Naive thymus-derived CD4-positive, alpha-beta T cell (primary cell): ENCODE measurements around the gene PTPRN2. TPM values are rescaled to one million over a fixed set of nuclear protein-coding genes. Genes with fewer than 3 reads are reported as not detected.
"Not testable (repeated sequence)": the region's sequence is repeated elsewhere in the genome, so short reads cannot be mapped to it uniquely, and the experiment has no call there.

Experiments
- ATAC-seq: fragments of 150-1000 bp; cut with Tn5 transposase; 2 replicates; pipeline ENCODE4 v1.10.0; 2021; ENCODE audit warnings: mild to moderate bottlenecking, moderate library complexity
- CTCF ChIA-PET: fragments of 350-600 bp; sonication (Branson Sonifier 250); formaldehyde crosslinking; loops from one replicate; lab custom pipeline; 2021; ENCODE audit warnings: antibody characterized with exemption; lab: Charles Lee
- POLR2A ChIA-PET: fragments of 350-600 bp; sonication (Branson Sonifier 250); formaldehyde crosslinking; loops from one replicate; lab custom pipeline; 2021; ENCODE audit warnings: antibody characterized with exemption, inconsistent platforms; lab: Charles Lee
- DNase-seq, 9 donors: peaks; one replicate each; pipeline versions ENCODE4 v3.0.0 to v3.0.0-alpha.2; 2020 to 2022; ENCODE audit warnings: mixed read lengths in 1 of 9
- H3K27ac ChIP-seq: one replicate; pipeline ENCODE4 v1.7.0; 2013; ENCODE audit warnings: mild to moderate bottlenecking, low read depth, low read length, moderate library complexity
- H3K27me3 ChIP-seq, 2 donors: one replicate each; pipeline ENCODE4 v1.7.0; 2013; ENCODE audit warnings: low read length in 2 of 2, mild to moderate bottlenecking in 2 of 2, moderate library complexity in 2 of 2; ENCODE audit not compliant: control insufficient read depth in 2 of 2, insufficient read depth in 2 of 2
- H3K36me3 ChIP-seq, 3 experiments: 1 replicate in 2 of 3; 2 replicates in 1 of 3; pipeline ENCODE4 v1.7.0; 2013; ENCODE audit warnings: low read length in 3 of 3, mild to moderate bottlenecking in 3 of 3, moderate library complexity in 1 of 3; ENCODE audit not compliant: insufficient read depth in 3 of 3, control insufficient read depth in 2 of 3
- H3K4me1 ChIP-seq, 2 donors: one replicate each; pipeline ENCODE4 v1.7.0; 2013; ENCODE audit warnings: low read length in 2 of 2, mild to moderate bottlenecking in 2 of 2, moderate library complexity in 1 of 2; ENCODE audit not compliant: control insufficient read depth in 2 of 2, insufficient read depth in 2 of 2
- H3K4me3 ChIP-seq: 2 replicates; pipeline ENCODE4 v1.7.0; 2013; ENCODE audit warnings: mild to moderate bottlenecking, low read length
- H3K9me3 ChIP-seq, 3 experiments: 1 replicate in 2 of 3; 2 replicates in 1 of 3; pipeline ENCODE4 v1.7.0; 2013; ENCODE audit warnings: low read length in 3 of 3; ENCODE audit not compliant: control insufficient read depth in 2 of 3
- H3K27ac Mint-ChIP-seq, 9 donors: one replicate each; pipeline ENCODE4 v1.8.0; 2020 to 2022; ENCODE audit warnings: mixed read lengths in 9 of 9, mild to moderate bottlenecking in 8 of 9, moderate library complexity in 5 of 9, inconsistent platforms in 2 of 9
- H3K27me3 Mint-ChIP-seq, 5 donors: one replicate each; pipeline ENCODE4 v1.8.0; 2021 to 2022; ENCODE audit warnings: mixed read lengths in 5 of 5, mild to moderate bottlenecking in 1 of 5
- H3K36me3 Mint-ChIP-seq, 5 donors: one replicate each; pipeline ENCODE4 v1.8.0; 2020 to 2022; ENCODE audit warnings: mixed read lengths in 5 of 5, mild to moderate bottlenecking in 3 of 5, inconsistent platforms in 1 of 5
- H3K4me1 Mint-ChIP-seq, 7 donors: one replicate each; pipeline ENCODE4 v1.8.0; 2020 to 2022; ENCODE audit warnings: mixed read lengths in 7 of 7, mild to moderate bottlenecking in 3 of 7, inconsistent platforms in 1 of 7
- H3K4me3 Mint-ChIP-seq, 10 donors: one replicate each; pipeline ENCODE4 v1.8.0; 2020 to 2022; ENCODE audit warnings: mild to moderate bottlenecking in 10 of 10, mixed read lengths in 10 of 10, moderate library complexity in 6 of 10, inconsistent platforms in 2 of 10
- H3K9me3 Mint-ChIP-seq, 11 donors: one replicate each; pipeline ENCODE4 v1.8.0; 2020 to 2022; ENCODE audit warnings: mixed read lengths in 11 of 11, mild to moderate bottlenecking in 4 of 11, inconsistent platforms in 1 of 11, moderate library complexity in 1 of 11
- intact Hi-C, 2 donors: fragments of 100-400 bp; cut with micrococcal nuclease; formaldehyde crosslinking; loops; one replicate each; pipeline ENCODE4 v1.15.1; 2023
- polyA plus RNA-seq, 2 donors: library from polyadenylated mRNA; unstranded; fragments of 300-500 nt; fragmentation: Illumina TruSeq; gene quantifications; one replicate each; pipeline ENCODE4 v1.2.3, GENCODE V29; 2021
- total RNA-seq, 6 experiments: library from RNA in 5 of 6; stranded (reverse) in 5 of 6; gene quantifications; 1 replicate in 5 of 6; 2 replicates in 1 of 6; pipeline ENCODE4 v1.2.3 and lab custom pipeline; 2021 to 2026

PTPRN2 gene
- total and polyA plus RNA-seq, 7 experiments from 2014 or later = 0.58 to 2.3 (median 1.4) TPM

- H3K4me3 ChIP-seq = no peak overlapping the region
- Mint-ChIP-seq H3K27ac (no peak overlapping the region), H3K4me1 (peaks cover 0 to 2% (median 0%) of the 10 kb centered on the region in 7 donors), H3K36me3 (no peaks in the 10 kb centered on the region), H3K9me3 (peaks cover 0 to 4% (median 0%) of the 10 kb centered on the region in 11 donors), H3K27me3 (no peaks in the 10 kb centered on the region), H3K4me3 (no peak overlapping the region)
- ChIA-PET CTCF (interaction anchor here (0.6 kb wide), 1 partner anchor 22 kb away, joined by 4 read pairs; no protein-coding TSS in a partner anchor), POLR2A (no interaction called here)
- H3K27ac ChIP-seq = no peak overlapping the region
- ATAC-seq = no peak
- no peaks in the 10 kb centered on the region for H3K4me1 ChIP-seq
- H3K9me3 ChIP-seq = no peaks in the 10 kb centered on the region
- no peaks in the 10 kb centered on the region for H3K36me3 ChIP-seq
- no peak for DNase-seq
- intact Hi-C loops = no loop called here
- no peaks in the 10 kb centered on the region for H3K27me3 ChIP-seq
These were observed 683.9 kb downstream of the PTPRN2 start for GRCh38 chr7:157903710-157904109.

GRCh38 chr7:157903296-157903695 lies 684.3 kb downstream of the PTPRN2 start:
- Mint-ChIP-seq H3K4me3 (no peak overlapping the region), H3K27me3 (no peaks in the 10 kb centered on the region), H3K36me3 (no peaks in the 10 kb centered on the region), H3K27ac (no peak overlapping the region), H3K4me1 (peaks cover 0 to 2% (median 0%) of the 10 kb centered on the region in 7 donors), H3K9me3 (peaks cover 0 to 4% (median 0%) of the 10 kb centered on the region in 11 donors)
- no peak for DNase-seq
- Histone ChIP-seq H3K27me3 (no peaks in the 10 kb centered on the region), H3K27ac (no peak overlapping the region), H3K4me1 (no peaks in the 10 kb centered on the region), H3K9me3 (no peaks in the 10 kb centered on the region), H3K4me3 (no peak overlapping the region), H3K36me3 (no peaks in the 10 kb centered on the region)
- intact Hi-C loops = no loop called here
- no peak for ATAC-seq
- ChIA-PET POLR2A (no interaction called here), CTCF (interaction anchor here (0.5 kb wide), 1 partner anchor 40 kb away, joined by 3 read pairs; no protein-coding TSS in a partner anchor)

- H3K36me3 ChIP-seq, DNase-seq, H3K9me3 ChIP-seq, H3K4me3 Mint-ChIP-seq, intact Hi-C loops, H3K4me3 ChIP-seq, H3K4me1 Mint-ChIP-seq, H3K36me3 Mint-ChIP-seq, H3K27ac ChIP-seq, H3K27me3 Mint-ChIP-seq, ATAC-seq, H3K27me3 ChIP-seq, CTCF ChIA-PET, H3K4me1 ChIP-seq, H3K27ac Mint-ChIP-seq, H3K9me3 Mint-ChIP-seq: not testable (repeated sequence)
- POLR2A ChIA-PET = interaction anchor here (0.8 kb wide), 1 partner anchor 8 kb away, joined by 3 read pairs; no protein-coding TSS in a partner anchor
These were observed 685.6 kb downstream of the PTPRN2 start for GRCh38 chr7:157901816-157902610.

GRCh38 chr7:157901166-157901565 lies 686.5 kb downstream of the PTPRN2 start:
- H3K4me3 Mint-ChIP-seq = no peak overlapping the region
- ChIA-PET CTCF (no interaction called here), POLR2A (no interaction called here)
- H3K4me3 ChIP-seq = no peak overlapping the region
- H3K36me3 Mint-ChIP-seq = no peaks in the 10 kb centered on the region
- no peak overlapping the region for H3K27ac ChIP-seq
- H3K4me1 ChIP-seq = no peaks in the 10 kb centered on the region
- ATAC-seq (no peak), DNase-seq (no peak)
- H3K4me1 Mint-ChIP-seq = no peaks in the 10 kb centered on the region
- intact Hi-C loops = no loop called here
- no peaks in the 10 kb centered on the region for H3K36me3 ChIP-seq
- H3K27me3 ChIP-seq = no peaks in the 10 kb centered on the region
- no peaks in the 10 kb centered on the region for H3K27me3 Mint-ChIP-seq
- no peak overlapping the region for H3K27ac Mint-ChIP-seq
- peaks cover 0 to 4% (median 0%) of the 10 kb centered on the region in 11 donors for H3K9me3 Mint-ChIP-seq
- H3K9me3 ChIP-seq = no peaks in the 10 kb centered on the region

- peaks cover 0 to 4% (median 0%) of the 10 kb centered on the region in 11 donors for H3K9me3 Mint-ChIP-seq
- DNase-seq = no peak
- no peak overlapping the region for H3K27ac Mint-ChIP-seq
- ATAC-seq = no peak
- H3K4me1 Mint-ChIP-seq = no peaks in the 10 kb centered on the region
- H3K27me3 Mint-ChIP-seq = peaks cover 0 to 2% (median 0%) of the 10 kb centered on the region in 5 donors
- no peaks in the 10 kb centered on the region for H3K4me1 ChIP-seq
- H3K36me3 Mint-ChIP-seq = no peaks in the 10 kb centered on the region
- H3K9me3 ChIP-seq = no peaks in the 10 kb centered on the region
- H3K4me3 ChIP-seq = no peak overlapping the region
- H3K36me3 ChIP-seq = no peaks in the 10 kb centered on the region
- ChIA-PET CTCF (no interaction called here), POLR2A (no interaction called here)
- intact Hi-C loops = no loop called here
- H3K27ac ChIP-seq = no peak overlapping the region
- no peaks in the 10 kb centered on the region for H3K27me3 ChIP-seq
- H3K4me3 Mint-ChIP-seq = no peak overlapping the region
These were observed 687.1 kb downstream of the PTPRN2 start for GRCh38 chr7:157900556-157900955.

GRCh38 chr7:157900011-157900410 lies 687.6 kb downstream of the PTPRN2 start:
- no peaks in the 10 kb centered on the region for H3K4me1 ChIP-seq
- peaks cover 0 to 4% (median 0%) of the 10 kb centered on the region in 11 donors for H3K9me3 Mint-ChIP-seq
- no peak overlapping the region for H3K4me3 Mint-ChIP-seq
- peaks cover 0 to 2% (median 0%) of the 10 kb centered on the region in 7 donors for H3K4me1 Mint-ChIP-seq
- DNase-seq (no peak), ATAC-seq (no peak)
- H3K36me3 ChIP-seq = no peaks in the 10 kb centered on the region
- peaks cover 0 to 5% (median 0%) of the 10 kb centered on the region in 5 donors for H3K27me3 Mint-ChIP-seq
- ChIA-PET CTCF (no interaction called here), POLR2A (no interaction called here)
- no peak overlapping the region for H3K27ac Mint-ChIP-seq
- no peak overlapping the region for H3K4me3 ChIP-seq
- intact Hi-C loops = no loop called here
- H3K27ac ChIP-seq = no peak overlapping the region
- H3K36me3 Mint-ChIP-seq = no peaks in the 10 kb centered on the region
- no peaks in the 10 kb centered on the region for H3K9me3 ChIP-seq
- no peaks in the 10 kb centered on the region for H3K27me3 ChIP-seq
